SK-N-SH (cell line): ENCODE results near the gene TMEM243. TPM values are rescaled to one million over a fixed set of nuclear protein-coding genes. Genes with fewer than 3 reads are reported as not detected.

Experiments
- CTCF ChIA-PET: fragments of 300-600, 350-600 bp; formaldehyde crosslinking; extraction: SDS; loops from one replicate; lab custom pipeline; 2021; lab: Yijun Ruan, JAX
- POLR2A ChIA-PET: fragments of 350-600 bp; sonication (Branson Sonifier 250); formaldehyde crosslinking; extraction: SDS; loops from one replicate; lab custom pipeline; 2020; ENCODE audit warnings: antibody characterized with exemption, inconsistent platforms; lab: Yijun Ruan, JAX
- DNase-seq: peaks from one replicate; pipeline ENCODE4 v3.0.0; 2012
- H2AFZ ChIP-seq: fragments of 200-600 bp; sonication (generic); 2 replicates; pipeline ENCODE4 v1.8.1; 2016; ENCODE audit warnings: antibody characterized with exemption, mild to moderate bottlenecking, low read depth
- H3F3A ChIP-seq: fragments of 200-600 bp; sonication (generic); replicated peaks from 2 replicates; pipeline ENCODE3; 2016; ENCODE audit warnings: antibody characterized with exemption, mild to moderate bottlenecking; ENCODE audit not compliant: insufficient read depth
- H3K27ac ChIP-seq, 2 experiments: fragments of 200-500 bp in 1 of 2; fragments of 200-600 bp in 1 of 2; sonication (Bioruptor generic) in 1 of 2; sonication (generic), shearing (Covaris generic) in 1 of 2; 2 replicates each; pipeline versions ENCODE4 v1.5.1 to v1.6.1; 2014 to 2016; ENCODE audit warnings: low read depth in 2 of 2, inconsistent platforms in 1 of 2, low read length in 1 of 2, mild to moderate bottlenecking in 1 of 2, mixed read lengths in 1 of 2
- H3K27me3 ChIP-seq: fragments of 200-600 bp; sonication (generic), shearing (Covaris generic); 2 replicates; pipeline ENCODE4 v1.6.1; 2016; ENCODE audit warnings: mixed run types; ENCODE audit not compliant: insufficient read depth
- H3K36me3 ChIP-seq, 2 experiments: fragments of 200-500 bp in 1 of 2; fragments of 200-600 bp in 1 of 2; sonication (Bioruptor generic) in 1 of 2; sonication (generic) in 1 of 2; replicated peaks in 1 of 2; 2 replicates each; pipeline versions ENCODE3 to v1.5.1; 2014 to 2016; ENCODE audit warnings: low read length in 1 of 2, mild to moderate bottlenecking in 1 of 2; ENCODE audit not compliant: insufficient read depth in 2 of 2, control insufficient read depth in 1 of 2
- H3K4me1 ChIP-seq, 2 experiments: fragments of 200-500 bp in 1 of 2; fragments of 200-600 bp in 1 of 2; sonication (Bioruptor generic) in 1 of 2; sonication (generic), shearing (Covaris generic) in 1 of 2; 2 replicates each; pipeline versions ENCODE4 v1.5.1 to v1.6.1; 2014 to 2016; ENCODE audit warnings: low read depth in 1 of 2, low read length in 1 of 2, mixed run types in 1 of 2; ENCODE audit not compliant: insufficient read depth in 2 of 2, control insufficient read depth in 1 of 2
- H3K4me2 ChIP-seq: fragments of 200-600 bp; sonication (generic), shearing (Covaris generic); 2 replicates; pipeline ENCODE4 v1.6.1; 2017; ENCODE audit warnings: mixed run types
- H3K4me3 ChIP-seq, 2 experiments: fragments of 200-500 bp in 1 of 2; fragments of 200-600 bp in 1 of 2; sonication (Bioruptor generic) in 1 of 2; sonication (generic), shearing (Covaris generic) in 1 of 2; 2 replicates each; pipeline versions ENCODE4 v1.5.1 to v1.8.1; 2014 to 2016; ENCODE audit warnings: low read depth in 2 of 2, inconsistent platforms in 1 of 2, low read length in 1 of 2, mild to moderate bottlenecking in 1 of 2, mixed read lengths in 1 of 2, moderate library complexity in 1 of 2
- H3K79me2 ChIP-seq: fragments of 200-600 bp; sonication (generic); 2 replicates; pipeline ENCODE4 v1.8.1; 2017; ENCODE audit warnings: mild to moderate bottlenecking; ENCODE audit not compliant: insufficient read depth
- H3K9ac ChIP-seq: fragments of 200-600 bp; sonication (generic); 2 replicates; pipeline ENCODE4 v1.6.1; 2017; ENCODE audit warnings: mixed run types
- H3K9me2 ChIP-seq: fragments of 200-600 bp; sonication (generic); 2 replicates; pipeline ENCODE4 v1.6.1; 2017; ENCODE audit warnings: mixed run types
- H3K9me3 ChIP-seq: fragments of 200-600 bp; sonication (generic); 2 replicates; pipeline ENCODE4 v1.6.1; 2017; ENCODE audit warnings: mixed run types, mild to moderate bottlenecking, moderate library complexity
- H4K20me1 ChIP-seq: fragments of 200-600 bp; sonication (generic); 2 replicates; pipeline ENCODE4 v1.6.1; 2017; ENCODE audit warnings: mild to moderate bottlenecking, mixed run types; ENCODE audit not compliant: insufficient read depth
- FOSL2 ChIP-seq: IDR thresholded peaks from 2 replicates; pipeline ENCODE4 v1.4.0; 2012; ENCODE audit warnings: low read depth, mild to moderate bottlenecking, moderate library complexity, borderline replicate concordance
- GABPA ChIP-seq: IDR thresholded peaks from 2 replicates; pipeline ENCODE4 v1.4.0; 2012; ENCODE audit warnings: low read depth, mild to moderate bottlenecking
- IRF3 ChIP-seq: fragments of 150-350 bp; IDR thresholded peaks from 2 replicates; pipeline ENCODE4 v1.6.1; 2016; ENCODE audit warnings: mild to moderate bottlenecking, low read depth, low read length
- JUND ChIP-seq: IDR thresholded peaks from 2 replicates; pipeline ENCODE4 v1.4.0; 2012
- MAX ChIP-seq: IDR thresholded peaks from 2 replicates; pipeline ENCODE4 v1.4.0; 2012; ENCODE audit warnings: low read depth
- MEF2A ChIP-seq: IDR thresholded peaks from 2 replicates; pipeline ENCODE4 v1.4.0; 2012; ENCODE audit warnings: low read depth, borderline replicate concordance
- MXI1 ChIP-seq: IDR thresholded peaks from 2 replicates; pipeline ENCODE4 v1.6.1; 2012; ENCODE audit warnings: mild to moderate bottlenecking, low read depth, low read length, improper control_type of control experiment
- NRF1 ChIP-seq: IDR thresholded peaks from 2 replicates; pipeline ENCODE4 v1.6.1; 2012; ENCODE audit warnings: low read depth, mild to moderate bottlenecking, low read length
- RCOR1 ChIP-seq: fragments of 150-350 bp; IDR thresholded peaks from 2 replicates; pipeline ENCODE4 v1.6.1; 2017; ENCODE audit warnings: antibody characterized with exemption, low read length
- REST ChIP-seq: IDR thresholded peaks from 2 replicates; pipeline ENCODE4 v1.6.1; 2012; ENCODE audit warnings: mild to moderate bottlenecking, low read depth, low read length, moderate library complexity
- RFX5 ChIP-seq: IDR thresholded peaks from 2 replicates; pipeline ENCODE4 v1.6.1; 2012; ENCODE audit warnings: mild to moderate bottlenecking, improper control_type of control experiment, low read length
- SIN3A ChIP-seq: IDR thresholded peaks from 2 replicates; pipeline ENCODE4 v1.6.1; 2012; ENCODE audit warnings: low read depth, mild to moderate bottlenecking, low read length, moderate library complexity, borderline replicate concordance
- TAF1 ChIP-seq: IDR thresholded peaks from 2 replicates; pipeline ENCODE4 v1.6.1; 2012; ENCODE audit warnings: low read depth, mild to moderate bottlenecking, low read length, moderate library complexity, borderline replicate concordance
- TCF12 ChIP-seq: IDR thresholded peaks from 2 replicates; pipeline ENCODE4 v1.4.0; 2012
- USF2 ChIP-seq: fragments of 150-350 bp; IDR thresholded peaks from 2 replicates; pipeline ENCODE4 v1.6.1; 2017; ENCODE audit warnings: antibody characterized with exemption, low read length, low read depth, borderline replicate concordance
- YY1 ChIP-seq: IDR thresholded peaks from 2 replicates; pipeline ENCODE4 v1.4.0; 2012; ENCODE audit warnings: low read depth, mild to moderate bottlenecking
- ZBTB33 ChIP-seq: IDR thresholded peaks from 2 replicates; pipeline ENCODE4 v1.4.0; 2012; ENCODE audit warnings: low read depth, borderline replicate concordance
- WGBS: methylation state at CpG from one replicate; pipeline ENCODE4 v1.1.6; 2017; ENCODE audit warnings: low lambda C conversion rate; 5-methylcytosine and 5-hydroxymethylcytosine counted together
- polyA plus RNA-seq, 3 experiments: library from polyadenylated mRNA; depleted of rRNA; stranded (reverse); fragments of >200 nt; gene quantifications; 2 replicates each; pipeline ENCODE4 v1.2.3, GENCODE V29; 2012

Gene TMEM243
- polyA plus RNA-seq, 1 of the 3 experiments (the other 2 are of a cell fraction): 31.1 TPM

- H3K4me3 ChIP-seq: peak overlapping the region; percentile 73 to 92
- H3K9ac ChIP-seq: peak overlapping the region; percentile 96; the same call in 1 of the 2 replicates
- CTCF ChIA-PET: interaction anchor here (0.9 to 11.5 kb wide), 12 partner anchors 9 to 242 kb away, joined by 3 to 295 read pairs (median 6); partner anchors contain the start of genes ELAPOR2 and TMEM243
- TF ChIP-seq NRF1: no peak
- TF ChIP-seq SIN3A: no peak
- TF ChIP-seq USF2: no peak
- no peak for TF ChIP-seq FOSL2
- TF ChIP-seq MXI1: no peak
- no peak for TF ChIP-seq MEF2A
- TF ChIP-seq, all 33 proteins: peak for 0
- no peak overlapping the region for H2AFZ ChIP-seq
- H3K4me2 ChIP-seq: peak overlapping the region; percentile 79
- 54% methylated on average over 3 of the region's 3 CpGs for WGBS
- peaks cover 35 to 36% of the 10 kb centered on the region in 2 experiments for H3K36me3 ChIP-seq
- H3K27me3 ChIP-seq: no peaks in the 10 kb centered on the region
- no peaks in the 10 kb centered on the region; the same call in 1 of the 2 replicates for H3K9me2 ChIP-seq
- peaks cover 27 to 42% of the 10 kb centered on the region in 2 experiments; a peak in 3 of 4 replicates for H3K4me1 ChIP-seq
- POLR2A ChIA-PET: no interaction called here
- no peak for DNase-seq
- peaks cover 32% of the 10 kb centered on the region for H3F3A ChIP-seq
- H3K79me2 ChIP-seq: peaks cover 68% of the 10 kb centered on the region
- peaks cover 51% of the 10 kb centered on the region for H4K20me1 ChIP-seq
- peak overlapping the region in 1 of 2 experiments; percentile 96; a peak in 1 of 4 replicates for H3K27ac ChIP-seq
- no peaks in the 10 kb centered on the region for H3K9me3 ChIP-seq
These were observed 65.0 kb downstream of the TMEM243 start for GRCh38 chr7:87154569-87154968.

GRCh38 chr7:87154166-87154565, 65.4 kb downstream of the TMEM243 start:
- Histone ChIP-seq H3K9ac (peak overlapping the region; percentile 96), H3F3A (peaks cover 32% of the 10 kb centered on the region), H3K9me2 (no peaks in the 10 kb centered on the region; the same call in 1 of the 2 replicates), H3K4me1 (peaks cover 27 to 42% of the 10 kb centered on the region in 2 experiments; a peak in 3 of 4 replicates), H3K27ac (peak overlapping the region; percentile 96 to 99; a peak in 3 of 4 replicates), H2AFZ (no peak overlapping the region), H3K36me3 (peaks cover 32 to 33% of the 10 kb centered on the region in 2 experiments), H3K79me2 (peaks cover 64% of the 10 kb centered on the region), H3K4me2 (peak overlapping the region; percentile 79), H3K9me3 (no peaks in the 10 kb centered on the region), H3K27me3 (no peaks in the 10 kb centered on the region), H4K20me1 (peaks cover 51% of the 10 kb centered on the region), H3K4me3 (peak overlapping the region; percentile 73 to 92)
- ChIA-PET POLR2A (interaction anchor here (0.9 kb wide), 1 partner anchor 114 kb away, joined by 3 read pairs; no protein-coding TSS in a partner anchor), CTCF (interaction anchor here (0.9 to 11.5 kb wide), 14 partner anchors 9 to 242 kb away, joined by 3 to 295 read pairs (median 4); partner anchors contain the start of genes ELAPOR2 and TMEM243)
- 34% methylated on average over 2 of the region's 2 CpGs for WGBS
- no peak for DNase-seq
- no peak for TF ChIP-seq TCF12
- no peak for TF ChIP-seq GABPA
- no peak for TF ChIP-seq MAX
- no peak for TF ChIP-seq REST
- no peak for TF ChIP-seq YY1
- TF ChIP-seq TAF1: no peak
- no peak for TF ChIP-seq IRF3
- no peak for TF ChIP-seq MXI1
- no peak for TF ChIP-seq JUND
- no peak for TF ChIP-seq MEF2A
- no peak for TF ChIP-seq ZBTB33
- no peak for TF ChIP-seq RFX5
- no peak for TF ChIP-seq RCOR1
- TF ChIP-seq USF2: no peak
